Esophagus muscularis mucosa (tissue), 3 donors: ENCODE measurements around the gene VAPB.

ENCODE experiments used
- CTCF ChIP-seq, 3 experiments: fragments of 200-600 bp in 2 of 3; fragments of 450-650 bp in 1 of 3; sonication (generic) in 2 of 3; IDR thresholded peaks; one replicate each; pipeline ENCODE4 v1.5.1; 2017 to 2019; ENCODE audit warnings: antibody characterized with exemption in 3 of 3, mild to moderate bottlenecking in 2 of 3, moderate library complexity in 1 of 3
- POLR2AphosphoS5 ChIP-seq, 2 donors: sonication (generic); formaldehyde crosslinking; IDR thresholded peaks; one replicate each; pipeline ENCODE4 v1.6.1; 2017; ENCODE audit warnings: antibody characterized with exemption in 2 of 2

GRCh38 chr20:58360936-58361335, 28.1 kb upstream of the VAPB start:
- TF ChIP-seq CTCF (IDR thresholded peaks at IDR 0.05) (no peak), POLR2AphosphoS5 (IDR thresholded peaks at IDR 0.05) (no peak)
